ENCODE data around the gene ANXA11. TPM values are rescaled to one million over a fixed set of nuclear protein-coding genes. Genes with fewer than 3 reads are reported as not detected.
"Not testable (repeated sequence)": the region's sequence is repeated elsewhere in the genome, so short reads cannot be mapped to it uniquely, and the experiment has no call there.

ANXA11 gene
- total and polyA plus RNA-seq, 9 of the 15 experiments (the other 6 are each of a cell fraction or from before 2014, with no cell fraction given): 43.6 to 212 (median 109) TPM

- TF ChIP-seq MNT (conservative IDR thresholded peaks at IDR 0.05) (peak; percentile 64 to 72), CBFA2T2 (conservative IDR thresholded peaks at IDR 0.05) (peak; percentile 55), KAT7 (CRISPR knock-in tag; IDR thresholded peaks at IDR 0.05; ENCODE audit: borderline replicate concordance) (no peak), ZBTB9 (CRISPR knock-in tag; IDR thresholded peaks at IDR 0.05) (peak; percentile 34; the same call in 1 of the 2 replicates)
Measured at GRCh38 chr10:80202934-80203834, 2.2 kb downstream of the ANXA11 start (continued).

GRCh38 chr10:80202530-80202929 is 2.8 kb downstream of the ANXA11 start:
- not testable (repeated sequence) for BruUV-seq (replicated peaks)

More at GRCh38 chr10:80202530-80202929, 2.8 kb downstream of the ANXA11 start:
- intact Hi-C loops (cut with micrococcal nuclease): loop anchor here (2.0 kb wide), 1 partner anchor 40 kb away; no protein-coding TSS in a partner anchor
- FAIRE-seq; H2AFZ ChIP-seq (ENCODE audit: low read depth, low read length); in situ Hi-C loops (cut with MboI); H3K9me1 ChIP-seq (ENCODE audit: control insufficient read depth, insufficient read depth, low read length); DNase-seq (ENCODE audit: extremely low read depth in 1 of 4, low spot score in 3 of 4); ATAC-seq; H3K27me3 ChIP-seq (ENCODE audit: control insufficient read depth in 2 of 2, insufficient read depth in 2 of 2, low read length in 2 of 2); CTCF ChIA-PET (ENCODE audit: low intra/inter-chr PET ratio); H3K9me3 ChIP-seq (replicated peaks; ENCODE audit: control insufficient read depth, insufficient read depth, low read depth, low read length): not testable (repeated sequence)
- peak overlapping the region; percentile 86; the same call in 1 of the 2 replicates for H3K4me3 ChIP-seq
- WGBS (ENCODE audit: insufficient coverage, low coverage, missing lambda C conversion rate): 40% methylated on average over 5 of the region's 6 CpGs
- peaks cover 86% of the 10 kb centered on the region for H3K79me2 ChIP-seq (ENCODE audit: control insufficient read depth, insufficient read depth, low read length)
- TF ChIP-seq BCOR (IDR thresholded peaks at IDR 0.05): peak; percentile 24; the same call in 1 of the 2 replicates
- POLR2A ChIA-PET: interaction anchor here (0.6 to 3.0 kb wide), 5 partner anchors 11 to 295 kb away, joined by 3 to 15 read pairs (median 6); no protein-coding TSS in a partner anchor
- peak overlapping the region; percentile 31 to 37; a peak in 2 of 4 replicates for H3K9ac ChIP-seq (ENCODE audit: insufficient read depth in 1 of 2, low read depth in 2 of 2, low read length in 2 of 2)
- H3K36me3 ChIP-seq (ENCODE audit: control insufficient read depth, insufficient read depth, low read length): peaks cover 18% of the 10 kb centered on the region
- H4K20me1 ChIP-seq (replicated peaks; ENCODE audit: control insufficient read depth, insufficient read depth, low read length): peaks cover 37% of the 10 kb centered on the region
- peaks cover 55 to 71% of the 10 kb centered on the region in 2 experiments for H3K4me1 ChIP-seq (replicated peaks in 1 of 2; ENCODE audit: control insufficient read depth in 2 of 2, insufficient read depth in 2 of 2, low read length in 2 of 2)
- peak overlapping the region; percentile 96 for H3K4me2 ChIP-seq (ENCODE audit: insufficient read depth, low read length)
- peak overlapping the region; percentile 59 for H3K27ac ChIP-seq (ENCODE audit: extremely low read depth, low read depth, low read length)

Measured in K562 (cell line).